CD4-positive, alpha-beta memory T cell (primary cell): Measurements from ENCODE around the gene FRMD4A. TPM values are rescaled to one million over a fixed set of nuclear protein-coding genes. Genes with fewer than 3 reads are reported as not detected.

Source experiments
- CTCF ChIA-PET: fragments of 350-600 bp; sonication (Branson Sonifier 250); formaldehyde crosslinking; loops from one replicate; lab custom pipeline; 2021; ENCODE audit warnings: inconsistent platforms; ENCODE audit not compliant: partially characterized antibody; lab: Charles Lee
- POLR2A ChIA-PET: fragments of 350-600 bp; sonication (Branson Sonifier 250); formaldehyde crosslinking; loops from one replicate; lab custom pipeline; 2021; ENCODE audit not compliant: partially characterized antibody; lab: Charles Lee
- DNase-seq, 5 donors: peaks; one replicate each; pipeline versions ENCODE4 v3.0.0 to v3.0.0-alpha.2; 2020 to 2022; ENCODE audit warnings: mixed read lengths in 1 of 5
- H3K27ac ChIP-seq: one replicate; pipeline ENCODE4 v1.7.0; 2013; ENCODE audit warnings: low read depth, low read length
- H3K27me3 ChIP-seq: 2 replicates; pipeline ENCODE4 v1.7.0; 2013; ENCODE audit warnings: mild to moderate bottlenecking, low read length, moderate library complexity; ENCODE audit not compliant: insufficient read depth
- H3K36me3 ChIP-seq: 2 replicates; pipeline ENCODE4 v1.7.0; 2013; ENCODE audit warnings: mild to moderate bottlenecking, low read length, moderate library complexity; ENCODE audit not compliant: insufficient read depth
- H3K4me1 ChIP-seq: 2 replicates; pipeline ENCODE4 v1.7.0; 2013; ENCODE audit warnings: mild to moderate bottlenecking, low read length, moderate library complexity; ENCODE audit not compliant: insufficient read depth
- H3K4me3 ChIP-seq, 2 donors: one replicate each; pipeline ENCODE4 v1.7.0; 2013; ENCODE audit warnings: low read length in 2 of 2, mild to moderate bottlenecking in 1 of 2
- H3K9me3 ChIP-seq, 2 donors: one replicate each; pipeline ENCODE4 v1.7.0; 2013; ENCODE audit warnings: low read length in 2 of 2, control low read depth in 1 of 2; ENCODE audit not compliant: control insufficient read depth in 1 of 2
- H3K27ac Mint-ChIP-seq, 7 donors: one replicate each; pipeline ENCODE4 v1.8.0; 2020 to 2021; ENCODE audit warnings: mixed read lengths in 7 of 7, mild to moderate bottlenecking in 6 of 7, inconsistent platforms in 3 of 7, moderate library complexity in 3 of 7
- H3K27me3 Mint-ChIP-seq, 2 donors: one replicate each; pipeline ENCODE4 v1.8.0; 2020 to 2021; ENCODE audit warnings: mixed read lengths in 2 of 2
- H3K36me3 Mint-ChIP-seq, 2 donors: one replicate each; pipeline ENCODE4 v1.8.0; 2020 to 2021; ENCODE audit warnings: mixed read lengths in 2 of 2, inconsistent platforms in 1 of 2, mild to moderate bottlenecking in 1 of 2
- H3K4me1 Mint-ChIP-seq, 4 donors: one replicate each; pipeline ENCODE4 v1.8.0; 2020 to 2021; ENCODE audit warnings: mixed read lengths in 4 of 4, mild to moderate bottlenecking in 1 of 4
- H3K4me3 Mint-ChIP-seq, 8 donors: one replicate each; pipeline ENCODE4 v1.8.0; 2020 to 2021; ENCODE audit warnings: mixed read lengths in 8 of 8, mild to moderate bottlenecking in 7 of 8, moderate library complexity in 6 of 8, inconsistent platforms in 3 of 8
- H3K9me3 Mint-ChIP-seq, 8 donors: one replicate each; pipeline ENCODE4 v1.8.0; 2020 to 2021; ENCODE audit warnings: mixed read lengths in 8 of 8, mild to moderate bottlenecking in 5 of 8, inconsistent platforms in 3 of 8, moderate library complexity in 1 of 8
- intact Hi-C: fragments of 100-400 bp; cut with micrococcal nuclease; formaldehyde crosslinking; loops from one replicate; pipeline ENCODE4 v1.15.1; 2023
- polyA plus RNA-seq, 2 donors: library from polyadenylated mRNA; unstranded; fragments of 300-500 nt; fragmentation: Illumina TruSeq; gene quantifications; one replicate each; pipeline ENCODE4 v1.2.3, GENCODE V29; 2021
- total RNA-seq, 2 experiments: library from RNA; stranded (reverse); gene quantifications; one replicate each; pipeline ENCODE4 v1.2.3, GENCODE V29; 2021

The FRMD4A gene
- total and polyA plus RNA-seq, 4 experiments from 2014 or later = 0.89 to 2.4 (median 1.9) TPM; not detected in 1

- Histone ChIP-seq H3K27ac (no peak overlapping the region), H3K9me3 (no peaks in the 10 kb centered on the region), H3K4me3 (no peak overlapping the region), H3K4me1 (no peaks in the 10 kb centered on the region), H3K36me3 (no peaks in the 10 kb centered on the region), H3K27me3 (no peaks in the 10 kb centered on the region)
- no peak for DNase-seq
- peaks cover 3 to 9% of the 10 kb centered on the region in 2 donors for H3K27me3 Mint-ChIP-seq
- ChIA-PET POLR2A (no interaction called here), CTCF (interaction anchor here (1.5 kb wide), 1 partner anchor 239 kb away, joined by 4 read pairs; no protein-coding TSS in a partner anchor)
- no peak overlapping the region for H3K27ac Mint-ChIP-seq
- H3K4me1 Mint-ChIP-seq = peaks cover 7 to 15% (median 15%) of the 10 kb centered on the region in 4 donors
- peaks cover 3 to 16% (median 12%) of the 10 kb centered on the region in 8 donors for H3K9me3 Mint-ChIP-seq
- peaks cover 3 to 7% of the 10 kb centered on the region in 2 donors for H3K36me3 Mint-ChIP-seq
- intact Hi-C loops = no loop called here
- no peak overlapping the region for H3K4me3 Mint-ChIP-seq
Measured at GRCh38 chr10:14022954-14023672, 307.6 kb downstream of the FRMD4A start.

GRCh38 chr10:14022052-14022451 lies 308.7 kb downstream of the FRMD4A start:
- no peak overlapping the region for H3K4me3 ChIP-seq
- H3K9me3 ChIP-seq = no peaks in the 10 kb centered on the region
- Mint-ChIP-seq H3K9me3 (peaks cover 3 to 18% (median 12%) of the 10 kb centered on the region in 8 donors), H3K4me3 (no peak overlapping the region), H3K36me3 (peaks cover 3 to 7% of the 10 kb centered on the region in 2 donors), H3K27ac (peak overlapping the region in 2 of 7 donors; percentile 7 to 17), H3K27me3 (peaks cover 3 to 8% of the 10 kb centered on the region in 2 donors), H3K4me1 (peaks cover 7 to 18% (median 15%) of the 10 kb centered on the region in 4 donors)
- no peaks in the 10 kb centered on the region for H3K36me3 ChIP-seq
- H3K4me1 ChIP-seq = no peaks in the 10 kb centered on the region
- POLR2A ChIA-PET = no interaction called here
- no peaks in the 10 kb centered on the region for H3K27me3 ChIP-seq
- no peak for DNase-seq
- intact Hi-C loops = no loop called here
- no peak overlapping the region for H3K27ac ChIP-seq
- CTCF ChIA-PET = no interaction called here

GRCh38 chr10:14020037-14020664 lies 310.6 kb downstream of the FRMD4A start:
- Mint-ChIP-seq H3K4me3 (no peak overlapping the region), H3K36me3 (peaks cover 3 to 7% of the 10 kb centered on the region in 2 donors), H3K27ac (no peak overlapping the region), H3K27me3 (peaks cover 3 to 8% of the 10 kb centered on the region in 2 donors), H3K9me3 (peaks cover 3 to 18% (median 12%) of the 10 kb centered on the region in 8 donors), H3K4me1 (peaks cover 19 to 35% (median 29%) of the 10 kb centered on the region in 4 donors)
- POLR2A ChIA-PET = interaction anchor here (0.5 to 1.3 kb wide), 3 partner anchors 11 to 62 kb away, joined by 3 to 4 read pairs (median 3); no protein-coding TSS in a partner anchor
- intact Hi-C loops = no loop called here
- peaks cover 9% of the 10 kb centered on the region for H3K4me1 ChIP-seq
- no peak for DNase-seq
- H3K27ac ChIP-seq = no peak overlapping the region
- CTCF ChIA-PET = interaction anchor here (0.6 kb wide), 1 partner anchor 11 kb away, joined by 3 read pairs; no protein-coding TSS in a partner anchor
- no peaks in the 10 kb centered on the region for H3K36me3 ChIP-seq
- no peak overlapping the region for H3K4me3 ChIP-seq
- H3K9me3 ChIP-seq = no peaks in the 10 kb centered on the region
- no peaks in the 10 kb centered on the region for H3K27me3 ChIP-seq

- Mint-ChIP-seq H3K27me3 (peaks cover 5 to 8% of the 10 kb centered on the region in 2 donors), H3K4me3 (no peak overlapping the region), H3K36me3 (peaks cover 3 to 7% of the 10 kb centered on the region in 2 donors), H3K4me1 (peaks cover 14 to 29% (median 20%) of the 10 kb centered on the region in 4 donors), H3K9me3 (peaks cover 3 to 18% (median 12%) of the 10 kb centered on the region in 8 donors), H3K27ac (peak overlapping the region in 1 of 7 donors; percentile 4)
- no peak overlapping the region for H3K4me3 ChIP-seq
- H3K27ac ChIP-seq = no peak overlapping the region
- no peaks in the 10 kb centered on the region for H3K27me3 ChIP-seq
- CTCF ChIA-PET = interaction anchor here (1.5 kb wide), 1 partner anchor 16 kb away, joined by 5 read pairs; no protein-coding TSS in a partner anchor
- no peak for DNase-seq
- no peaks in the 10 kb centered on the region for H3K9me3 ChIP-seq
- H3K4me1 ChIP-seq = peaks cover 9% of the 10 kb centered on the region
- H3K36me3 ChIP-seq = no peaks in the 10 kb centered on the region
- POLR2A ChIA-PET = no interaction called here
- intact Hi-C loops = no loop called here
Measured at GRCh38 chr10:14017467-14017866, 313.3 kb downstream of the FRMD4A start.

DNA sequence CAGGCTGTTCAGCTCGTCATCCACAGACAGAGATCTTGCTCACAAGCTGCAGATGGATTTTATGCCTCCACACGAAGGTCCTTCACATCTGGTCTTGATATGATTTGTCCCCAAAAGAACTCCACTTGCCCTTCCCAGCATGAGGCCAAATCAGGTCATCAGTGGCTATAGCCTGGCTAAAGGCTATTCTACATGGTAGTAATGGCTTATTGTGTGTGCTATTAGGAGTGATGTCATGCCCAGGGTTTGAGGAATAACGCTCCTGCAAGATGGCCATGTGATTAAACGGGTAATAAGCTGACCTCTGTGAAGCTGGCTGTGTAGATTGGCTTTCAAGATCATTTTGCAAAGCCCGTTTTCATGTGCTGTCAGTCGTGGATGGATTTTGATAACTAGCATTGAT lies 313.8 kb downstream of the FRMD4A start:
- H3K4me1 Mint-ChIP-seq = peaks cover 14 to 26% (median 18%) of the 10 kb centered on the region in 4 donors
- peaks cover 9% of the 10 kb centered on the region for H3K4me1 ChIP-seq
- H3K9me3 Mint-ChIP-seq = peaks cover 3 to 18% (median 12%) of the 10 kb centered on the region in 8 donors
- H3K27me3 Mint-ChIP-seq = peaks cover 5 to 7% of the 10 kb centered on the region in 2 donors
- peak overlapping the region in 1 of 8 donors; percentile 64 for H3K4me3 Mint-ChIP-seq
- no peaks in the 10 kb centered on the region for H3K36me3 ChIP-seq
- H3K4me3 ChIP-seq = no peak overlapping the region
- no peak overlapping the region for H3K27ac ChIP-seq
- peaks cover 3 to 7% of the 10 kb centered on the region in 2 donors for H3K36me3 Mint-ChIP-seq
- no peak for DNase-seq
- H3K9me3 ChIP-seq = no peaks in the 10 kb centered on the region
- intact Hi-C loops = no loop called here
- no peak overlapping the region for H3K27ac Mint-ChIP-seq
- ChIA-PET CTCF (interaction anchor here (1.5 kb wide), 1 partner anchor 16 kb away, joined by 5 read pairs; no protein-coding TSS in a partner anchor), POLR2A (no interaction called here)
- H3K27me3 ChIP-seq = no peaks in the 10 kb centered on the region

DNA sequence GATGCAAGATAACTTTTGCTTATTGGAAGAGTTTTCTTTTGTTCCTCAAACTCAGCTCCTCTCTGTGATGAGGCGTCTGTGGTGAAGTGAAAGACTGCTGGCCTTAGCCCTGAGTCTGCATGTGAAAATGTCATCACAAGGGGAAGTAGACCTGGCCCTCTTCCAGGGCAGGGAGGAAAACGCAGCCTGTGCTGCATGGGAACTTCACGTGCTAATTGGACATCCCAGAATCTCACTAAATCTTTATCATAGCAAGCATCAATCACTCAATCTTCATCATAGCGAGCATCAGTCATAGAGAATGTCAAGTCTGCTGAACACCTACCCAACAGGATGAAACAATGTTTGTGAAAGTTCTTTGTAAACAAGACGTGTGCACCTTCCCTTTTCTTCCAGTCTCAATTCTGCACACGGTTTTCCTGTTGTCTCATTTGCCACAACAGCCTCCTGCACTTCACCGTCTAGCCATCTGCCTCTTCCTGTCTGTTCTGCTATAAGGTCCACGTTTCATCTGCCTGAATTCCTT lies 314.6 kb downstream of the FRMD4A start:
- no peak overlapping the region for H3K27ac ChIP-seq
- H3K4me3 ChIP-seq = no peak overlapping the region
- CTCF ChIA-PET = interaction anchor here (1.5 kb wide), 1 partner anchor 17 kb away, joined by 5 read pairs; no protein-coding TSS in a partner anchor
- no peaks in the 10 kb centered on the region for H3K36me3 ChIP-seq
- intact Hi-C loops = no loop called here
- Mint-ChIP-seq H3K9me3 (peaks cover 3 to 18% (median 12%) of the 10 kb centered on the region in 8 donors), H3K27me3 (peaks cover 5 to 7% of the 10 kb centered on the region in 2 donors), H3K4me1 (peaks cover 15 to 28% (median 19%) of the 10 kb centered on the region in 4 donors), H3K36me3 (peaks cover 3 to 7% of the 10 kb centered on the region in 2 donors), H3K27ac (peak overlapping the region in 5 of 7 donors; percentile 2 to 83 (median 48)), H3K4me3 (peak overlapping the region in 6 of 8 donors; percentile 3 to 73 (median 54))
- H3K27me3 ChIP-seq = no peaks in the 10 kb centered on the region
- H3K4me1 ChIP-seq = peaks cover 9% of the 10 kb centered on the region
- H3K9me3 ChIP-seq = no peaks in the 10 kb centered on the region
- DNase-seq = peak in 1 of 5 donors; percentile 6
- POLR2A ChIA-PET = no interaction called here
